NCI-H510A (cell line): ENCODE results near the gene NCAN.
"Not testable (repeated sequence)": the region's sequence is repeated elsewhere in the genome, so short reads cannot be mapped to it uniquely, and the experiment has no call there.

Experiments
- DNase-seq: peaks from one replicate; lab custom pipeline; 2025; lab: John Stamatoyannopoulos, UW

NCAN gene

GRCh38 chr19:19224852-19225494 is 13.2 kb downstream of the NCAN start:
- DNase-seq: peak; percentile 88

- DNase-seq: no peak
These were observed 14.4 kb downstream of the NCAN start for GRCh38 chr19:19226204-19226603.

GRCh38 chr19:19226663-19227062 is 14.9 kb downstream of the NCAN start:
- no peak for DNase-seq

- no peak for DNase-seq
These were observed 15.5 kb downstream of the NCAN start for GRCh38 chr19:19227217-19227616.

- DNase-seq: no peak
These were observed 17.9 kb downstream of the NCAN start for GRCh38 chr19:19229701-19230100.

- no peak for DNase-seq
These were observed 19.2 kb downstream of the NCAN start for GRCh38 chr19:19230999-19231398.

GRCh38 chr19:19232261-19232721 is 20.5 kb downstream of the NCAN start:
- no peak for DNase-seq

- DNase-seq: no peak
These were observed 22.6 kb downstream of the NCAN start for GRCh38 chr19:19234220-19234816.

GRCh38 chr19:19236173-19236572 is 24.4 kb downstream of the NCAN start:
- DNase-seq: no peak

GRCh38 chr19:19238126-19238894 is 26.6 kb downstream of the NCAN start:
- no peak for DNase-seq

- DNase-seq: no peak
These were observed 27.9 kb downstream of the NCAN start for GRCh38 chr19:19239675-19240074.

- DNase-seq: no peak
These were observed 28.7 kb downstream of the NCAN start for GRCh38 chr19:19240476-19240875.

- no peak for DNase-seq
These were observed 38.5 kb downstream of the NCAN start for GRCh38 chr19:19250196-19250801.

- not testable (repeated sequence) for DNase-seq
These were observed 41.7 kb downstream of the NCAN start for GRCh38 chr19:19253409-19253808.

GRCh38 chr19:19256072-19256969 is 44.6 kb downstream of the NCAN start:
- no peak for DNase-seq

- no peak for DNase-seq
These were observed 45.4 kb downstream of the NCAN start for GRCh38 chr19:19257137-19257536.

GRCh38 chr19:19257836-19258588 is 46.3 kb downstream of the NCAN start:
- DNase-seq: no peak

GRCh38 chr19:19258589-19259338 is 47.0 kb downstream of the NCAN start:
- no peak for DNase-seq

GRCh38 chr19:19259741-19260140 is 48.0 kb downstream of the NCAN start:
- no peak for DNase-seq
